Naive thymus-derived CD4-positive, alpha-beta T cell (primary cell): ENCODE results near the gene CARD9. TPM values are rescaled to one million over a fixed set of nuclear protein-coding genes. Genes with fewer than 3 reads are reported as not detected.
"Not testable (repeated sequence)": the region's sequence is repeated elsewhere in the genome, so short reads cannot be mapped to it uniquely, and the experiment has no call there.

ENCODE experiments used
- ATAC-seq: fragments of 150-1000 bp; cut with Tn5 transposase; 2 replicates; pipeline ENCODE4 v1.10.0; 2021; ENCODE audit warnings: mild to moderate bottlenecking, moderate library complexity
- CTCF ChIA-PET: fragments of 350-600 bp; sonication (Branson Sonifier 250); formaldehyde crosslinking; loops from one replicate; lab custom pipeline; 2021; ENCODE audit warnings: antibody characterized with exemption; lab: Charles Lee
- POLR2A ChIA-PET: fragments of 350-600 bp; sonication (Branson Sonifier 250); formaldehyde crosslinking; loops from one replicate; lab custom pipeline; 2021; ENCODE audit warnings: antibody characterized with exemption, inconsistent platforms; lab: Charles Lee
- DNase-seq, 9 donors: peaks; one replicate each; pipeline versions ENCODE4 v3.0.0 to v3.0.0-alpha.2; 2020 to 2022; ENCODE audit warnings: mixed read lengths in 1 of 9
- H3K27ac ChIP-seq: one replicate; pipeline ENCODE4 v1.7.0; 2013; ENCODE audit warnings: mild to moderate bottlenecking, low read depth, low read length, moderate library complexity
- H3K27me3 ChIP-seq, 2 donors: one replicate each; pipeline ENCODE4 v1.7.0; 2013; ENCODE audit warnings: low read length in 2 of 2, mild to moderate bottlenecking in 2 of 2, moderate library complexity in 2 of 2; ENCODE audit not compliant: control insufficient read depth in 2 of 2, insufficient read depth in 2 of 2
- H3K36me3 ChIP-seq, 3 experiments: 1 replicate in 2 of 3; 2 replicates in 1 of 3; pipeline ENCODE4 v1.7.0; 2013; ENCODE audit warnings: low read length in 3 of 3, mild to moderate bottlenecking in 3 of 3, moderate library complexity in 1 of 3; ENCODE audit not compliant: insufficient read depth in 3 of 3, control insufficient read depth in 2 of 3
- H3K4me1 ChIP-seq, 2 donors: one replicate each; pipeline ENCODE4 v1.7.0; 2013; ENCODE audit warnings: low read length in 2 of 2, mild to moderate bottlenecking in 2 of 2, moderate library complexity in 1 of 2; ENCODE audit not compliant: control insufficient read depth in 2 of 2, insufficient read depth in 2 of 2
- H3K4me3 ChIP-seq: 2 replicates; pipeline ENCODE4 v1.7.0; 2013; ENCODE audit warnings: mild to moderate bottlenecking, low read length
- H3K9me3 ChIP-seq, 3 experiments: 1 replicate in 2 of 3; 2 replicates in 1 of 3; pipeline ENCODE4 v1.7.0; 2013; ENCODE audit warnings: low read length in 3 of 3; ENCODE audit not compliant: control insufficient read depth in 2 of 3
- H3K27ac Mint-ChIP-seq, 9 donors: one replicate each; pipeline ENCODE4 v1.8.0; 2020 to 2022; ENCODE audit warnings: mixed read lengths in 9 of 9, mild to moderate bottlenecking in 8 of 9, moderate library complexity in 5 of 9, inconsistent platforms in 2 of 9
- H3K27me3 Mint-ChIP-seq, 5 donors: one replicate each; pipeline ENCODE4 v1.8.0; 2021 to 2022; ENCODE audit warnings: mixed read lengths in 5 of 5, mild to moderate bottlenecking in 1 of 5
- H3K36me3 Mint-ChIP-seq, 5 donors: one replicate each; pipeline ENCODE4 v1.8.0; 2020 to 2022; ENCODE audit warnings: mixed read lengths in 5 of 5, mild to moderate bottlenecking in 3 of 5, inconsistent platforms in 1 of 5
- H3K4me1 Mint-ChIP-seq, 7 donors: one replicate each; pipeline ENCODE4 v1.8.0; 2020 to 2022; ENCODE audit warnings: mixed read lengths in 7 of 7, mild to moderate bottlenecking in 3 of 7, inconsistent platforms in 1 of 7
- H3K4me3 Mint-ChIP-seq, 10 donors: one replicate each; pipeline ENCODE4 v1.8.0; 2020 to 2022; ENCODE audit warnings: mild to moderate bottlenecking in 10 of 10, mixed read lengths in 10 of 10, moderate library complexity in 6 of 10, inconsistent platforms in 2 of 10
- H3K9me3 Mint-ChIP-seq, 11 donors: one replicate each; pipeline ENCODE4 v1.8.0; 2020 to 2022; ENCODE audit warnings: mixed read lengths in 11 of 11, mild to moderate bottlenecking in 4 of 11, inconsistent platforms in 1 of 11, moderate library complexity in 1 of 11
- intact Hi-C, 2 donors: fragments of 100-400 bp; cut with micrococcal nuclease; formaldehyde crosslinking; loops; one replicate each; pipeline ENCODE4 v1.15.1; 2023
- polyA plus RNA-seq, 2 donors: library from polyadenylated mRNA; unstranded; fragments of 300-500 nt; fragmentation: Illumina TruSeq; gene quantifications; one replicate each; pipeline ENCODE4 v1.2.3, GENCODE V29; 2021
- total RNA-seq, 6 experiments: library from RNA in 5 of 6; stranded (reverse) in 5 of 6; gene quantifications; 1 replicate in 5 of 6; 2 replicates in 1 of 6; pipeline ENCODE4 v1.2.3 and lab custom pipeline; 2021 to 2026

Gene CARD9
- total and polyA plus RNA-seq, 7 experiments from 2014 or later, result 0.10 to 19.9 (median 1.1) TPM

DNA sequence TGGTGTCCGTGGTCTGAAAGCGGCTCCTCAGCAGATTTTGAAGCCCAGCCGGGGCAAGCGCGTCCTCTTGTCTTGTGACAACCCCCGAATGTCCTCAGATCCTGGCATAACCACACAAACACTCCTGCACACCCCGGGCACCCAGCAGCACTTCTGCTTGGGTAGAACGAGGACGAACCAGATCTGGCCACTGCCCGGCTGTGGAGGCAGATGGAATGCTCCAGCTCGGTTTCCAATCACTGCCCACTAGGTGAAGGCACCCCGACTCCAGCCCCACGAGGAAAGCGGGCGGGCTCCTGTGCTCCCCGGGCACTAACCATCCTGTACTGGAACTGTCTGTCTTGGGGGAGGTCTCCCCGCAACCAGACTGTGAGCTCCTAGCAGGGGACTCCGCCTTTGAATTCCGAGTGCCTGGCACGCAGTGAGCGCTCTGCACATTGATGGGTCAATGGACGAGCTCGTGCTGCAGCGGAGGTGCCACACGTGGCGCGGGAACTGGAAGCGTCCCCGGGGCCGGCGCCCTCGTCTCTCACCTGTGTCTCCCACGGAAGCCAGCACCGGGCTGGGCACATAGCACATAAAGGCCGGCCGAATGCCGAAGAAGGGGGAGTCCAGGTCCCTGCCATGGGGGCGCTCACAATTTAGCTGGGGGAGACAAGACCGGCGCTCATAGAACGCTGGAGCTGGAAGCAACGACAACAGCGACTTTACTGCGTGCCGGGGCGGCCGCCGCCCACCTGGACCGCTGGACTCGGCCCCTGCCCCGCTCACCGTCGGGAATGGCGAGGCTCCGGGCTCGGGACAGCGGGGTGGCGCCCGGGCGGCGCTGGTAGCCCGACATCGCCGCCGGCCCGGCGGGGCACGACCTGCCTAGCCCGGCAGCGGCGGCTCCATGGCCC, 36.3 kb upstream of the CARD9 start:
- Mint-ChIP-seq H3K27me3 (no peaks in the 10 kb centered on the region), H3K27ac (peak overlapping the region; percentile 78 to 93 (median 90)), H3K4me3 (peak overlapping the region; percentile 83 to 93 (median 89)), H3K9me3 (no peaks in the 10 kb centered on the region), H3K4me1 (peaks cover 42 to 65% (median 54%) of the 10 kb centered on the region in 7 donors), H3K36me3 (peaks cover 4 to 40% (median 11%) of the 10 kb centered on the region in 5 donors)
- ChIA-PET POLR2A (interaction anchor here (0.5 to 2.3 kb wide), 16 partner anchors 9 to 845 kb away, joined by 3 to 14 read pairs (median 4); partner anchors contain the start of genes DNLZ, MAN1B1, NELFB and SNAPC4), CTCF (interaction anchor here (1.1 to 2.4 kb wide), 2 partner anchors 9 to 11 kb away, joined by 3 to 12 read pairs; partner anchors contain the start of gene SNAPC4)
- Histone ChIP-seq H3K9me3 (no peaks in the 10 kb centered on the region), H3K27ac (peak overlapping the region; percentile 82), H3K4me3 (peak overlapping the region; percentile 77), H3K36me3 (peaks cover 4 to 53% (median 12%) of the 10 kb centered on the region in 3 experiments), H3K4me1 (peaks cover 27 to 33% of the 10 kb centered on the region in 2 donors), H3K27me3 (no peaks in the 10 kb centered on the region)
- DNase-seq (peak; percentile 18 to 48 (median 25)), ATAC-seq (peak; percentile 32)
- intact Hi-C loops, result loop anchor here (1.0 to 10.0 kb wide), 11 partner anchors 10 to 832 kb away; partner anchors contain the start of genes INPP5E (in 2 of the 2), SEC16A (in 2 of the 2), SNAPC4 (in 2 of the 2) and DNLZ (in 1 of the 2)

DNA sequence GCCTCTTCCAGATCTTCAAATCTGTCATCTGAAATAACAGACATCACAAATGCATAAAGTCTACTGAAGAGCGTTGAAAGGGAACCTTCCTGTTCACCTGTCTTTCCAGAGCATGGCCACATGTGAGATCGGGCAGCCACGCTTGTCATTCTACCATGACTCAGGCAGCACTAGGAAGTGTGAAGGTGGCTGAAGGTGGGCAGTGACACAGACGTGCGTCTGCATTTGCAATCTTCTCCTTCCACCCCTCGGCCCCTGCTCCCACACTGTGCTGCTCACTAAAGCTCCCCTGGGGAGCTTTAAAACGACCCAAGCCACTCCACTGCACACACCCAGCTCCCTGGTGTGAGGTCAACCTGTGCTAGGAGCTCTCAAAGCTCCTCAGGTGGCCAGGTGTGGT, 34.4 kb upstream of the CARD9 start:
- H3K27me3 Mint-ChIP-seq, result no peaks in the 10 kb centered on the region
- peaks cover 40 to 50% of the 10 kb centered on the region in 2 donors for H3K4me1 ChIP-seq
- ATAC-seq (no peak), DNase-seq (no peak)
- H3K4me3 Mint-ChIP-seq, result peak overlapping the region in 5 of 10 donors; percentile 31 to 59 (median 43)
- ChIA-PET POLR2A (interaction anchor here (0.5 to 2.1 kb wide), 4 partner anchors 13 to 847 kb away, joined by 3 to 8 read pairs (median 4); partner anchors contain the start of gene NELFB), CTCF (no interaction called here)
- H3K27me3 ChIP-seq, result no peaks in the 10 kb centered on the region
- no peak overlapping the region for H3K27ac ChIP-seq
- no peaks in the 10 kb centered on the region for H3K9me3 Mint-ChIP-seq
- H3K4me3 ChIP-seq, result no peak overlapping the region
- H3K36me3 Mint-ChIP-seq, result peaks cover 0 to 40% (median 7%) of the 10 kb centered on the region in 5 donors
- peak overlapping the region in 6 of 9 donors; percentile 31 to 78 (median 69) for H3K27ac Mint-ChIP-seq
- H3K4me1 Mint-ChIP-seq, result peaks cover 50 to 74% (median 57%) of the 10 kb centered on the region in 7 donors
- intact Hi-C loops, result loop anchor here (10.0 kb wide), 2 partner anchors 127 to 137 kb away; partner anchors contain the start of gene NOTCH1 (in 1 of the 2)
- peaks cover 4 to 37% (median 4%) of the 10 kb centered on the region in 3 experiments for H3K36me3 ChIP-seq
- H3K9me3 ChIP-seq, result no peaks in the 10 kb centered on the region

DNA sequence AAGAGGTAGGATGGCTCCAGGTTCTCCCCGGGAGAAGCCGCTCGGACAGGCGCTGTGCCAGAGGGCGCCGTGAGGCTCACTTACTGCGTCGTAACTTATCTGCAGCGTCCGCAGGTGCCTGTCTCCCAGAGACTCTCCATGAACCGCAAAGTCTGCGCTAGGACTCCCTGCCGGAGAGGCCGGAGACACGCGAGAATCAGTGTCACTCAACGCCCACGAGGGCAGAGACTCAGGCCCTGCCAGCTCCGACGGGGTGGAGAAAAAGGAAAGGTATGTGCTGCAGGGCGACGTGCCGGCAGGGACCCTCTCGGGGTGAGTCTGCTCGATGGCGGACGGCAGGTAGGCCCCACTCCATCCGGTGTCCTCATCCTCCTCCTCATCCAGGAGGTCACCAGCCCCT, 33.6 kb upstream of the CARD9 start:
- CTCF ChIA-PET, H3K9me3 Mint-ChIP-seq, H3K9me3 ChIP-seq, H3K27me3 ChIP-seq, DNase-seq, ATAC-seq, H3K4me3 ChIP-seq, H3K27me3 Mint-ChIP-seq, H3K27ac ChIP-seq: not testable (repeated sequence)
- peak overlapping the region in 2 of 9 donors; percentile 21 to 47 for H3K27ac Mint-ChIP-seq
- H3K4me3 Mint-ChIP-seq, result peak overlapping the region in 1 of 10 donors; percentile 64
- peaks cover 48 to 74% (median 59%) of the 10 kb centered on the region in 7 donors for H3K4me1 Mint-ChIP-seq
- H3K4me1 ChIP-seq, result peaks cover 44 to 49% of the 10 kb centered on the region in 2 donors
- POLR2A ChIA-PET, result interaction anchor here (0.7 kb wide), 1 partner anchor 26 kb away, joined by 3 read pairs; no protein-coding TSS in a partner anchor
- H3K36me3 Mint-ChIP-seq, result peaks cover 0 to 45% (median 7%) of the 10 kb centered on the region in 5 donors
- peaks cover 0 to 42% (median 4%) of the 10 kb centered on the region in 3 experiments for H3K36me3 ChIP-seq
- intact Hi-C loops, result loop anchor here (10.0 kb wide), 2 partner anchors 128 to 138 kb away; partner anchors contain the start of gene NOTCH1 (in 1 of the 2)

DNA sequence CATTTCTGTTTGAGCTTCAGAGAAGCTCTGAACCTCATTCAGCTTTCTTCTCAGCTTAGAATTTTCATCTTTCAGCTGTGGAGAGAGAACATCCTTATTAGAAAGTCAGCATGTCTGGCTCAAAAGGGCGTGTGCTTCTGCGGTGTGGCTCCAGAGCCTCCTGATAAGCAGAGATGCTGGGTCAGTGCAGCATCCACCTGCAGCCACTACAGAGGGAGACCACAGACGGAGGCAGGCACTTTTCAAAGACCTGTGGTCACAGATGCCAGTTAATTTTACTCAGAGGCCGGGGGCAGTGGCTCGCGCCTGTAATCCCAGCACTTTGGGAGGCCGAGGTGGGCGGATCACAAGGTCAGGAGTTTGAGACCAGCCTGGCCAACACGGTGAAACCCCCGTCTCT, 32.4 kb upstream of the CARD9 start:
- H3K27ac ChIP-seq, DNase-seq, H3K4me3 ChIP-seq, H3K9me3 Mint-ChIP-seq, H3K27me3 Mint-ChIP-seq, ATAC-seq, CTCF ChIA-PET, H3K27me3 ChIP-seq, H3K9me3 ChIP-seq: not testable (repeated sequence)
- peaks cover 46 to 71% (median 55%) of the 10 kb centered on the region in 7 donors for H3K4me1 Mint-ChIP-seq
- peaks cover 35 to 38% of the 10 kb centered on the region in 2 donors for H3K4me1 ChIP-seq
- H3K36me3 Mint-ChIP-seq, result peaks cover 0 to 45% (median 7%) of the 10 kb centered on the region in 5 donors
- POLR2A ChIA-PET, result interaction anchor here (0.9 kb wide), 1 partner anchor 93 kb away, joined by 3 read pairs; no protein-coding TSS in a partner anchor
- peak overlapping the region in 1 of 10 donors; percentile 37 for H3K4me3 Mint-ChIP-seq
- H3K36me3 ChIP-seq, result peaks cover 0 to 46% (median 4%) of the 10 kb centered on the region in 3 experiments
- intact Hi-C loops, result loop anchor here (10.0 kb wide), 2 partner anchors 129 to 139 kb away; partner anchors contain the start of gene NOTCH1 (in 1 of the 2)
- peak overlapping the region in 1 of 9 donors; percentile 48 for H3K27ac Mint-ChIP-seq

DNA sequence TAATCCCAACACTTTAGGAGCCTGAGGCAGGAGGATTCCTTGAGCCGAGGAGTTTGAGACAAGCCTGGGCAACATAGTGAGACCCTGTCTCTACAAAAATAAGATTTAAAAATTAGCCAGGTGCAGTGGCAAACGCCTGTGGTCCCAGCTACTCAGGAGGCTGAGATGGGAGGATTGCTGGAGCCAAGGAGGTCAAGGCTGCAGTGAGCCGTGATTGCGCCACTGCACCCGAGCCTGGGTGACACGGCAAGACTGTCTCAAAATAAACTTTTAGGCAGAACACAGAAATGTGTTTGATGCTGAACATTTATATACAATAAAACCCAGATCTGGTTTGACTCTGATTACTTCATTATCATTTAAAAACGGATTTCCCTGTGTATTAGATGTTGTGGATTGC, 32.0 kb upstream of the CARD9 start:
- CTCF ChIA-PET, result no interaction called here
- peaks cover 36 to 41% of the 10 kb centered on the region in 2 donors for H3K4me1 ChIP-seq

DNA sequence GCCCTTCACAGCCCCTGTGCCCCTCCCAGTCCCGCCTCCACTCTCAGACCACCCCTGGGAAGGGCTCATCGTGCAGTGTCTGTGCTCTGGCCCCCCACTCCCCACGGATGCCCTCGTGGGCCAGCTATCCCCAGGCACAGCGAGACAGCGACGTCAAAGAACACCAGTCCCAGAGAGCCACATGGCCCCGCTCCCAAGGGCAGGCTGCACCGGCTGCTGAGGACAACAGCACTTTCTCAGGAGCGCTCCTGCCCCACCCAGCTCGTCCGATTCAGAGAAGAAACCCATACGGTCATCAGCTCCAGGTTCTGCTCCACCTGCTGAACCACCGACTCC, 31.3 kb upstream of the CARD9 start:
- Mint-ChIP-seq H3K4me3 (peak overlapping the region in 9 of 10 donors; percentile 57 to 76 (median 62)), H3K4me1 (peaks cover 44 to 70% (median 54%) of the 10 kb centered on the region in 7 donors), H3K9me3 (no peaks in the 10 kb centered on the region), H3K36me3 (peaks cover 0 to 43% (median 7%) of the 10 kb centered on the region in 5 donors), H3K27ac (peak overlapping the region; percentile 73 to 88 (median 81)), H3K27me3 (no peaks in the 10 kb centered on the region)
- intact Hi-C loops, result loop anchor here (5.0 to 10.0 kb wide), 4 partner anchors 130 to 497 kb away; partner anchors contain the start of genes CAMSAP1 (in 1 of the 2) and NOTCH1 (in 1 of the 2)
- Histone ChIP-seq H3K36me3 (peaks cover 0 to 41% (median 4%) of the 10 kb centered on the region in 3 experiments), H3K4me3 (peak overlapping the region; percentile 20), H3K9me3 (no peaks in the 10 kb centered on the region), H3K27ac (peak overlapping the region; percentile 68), H3K27me3 (no peaks in the 10 kb centered on the region), H3K4me1 (peaks cover 38 to 42% of the 10 kb centered on the region in 2 donors)
- DNase-seq (no peak), ATAC-seq (no peak)
- POLR2A ChIA-PET, result no interaction called here
- CTCF ChIA-PET, result no interaction called here

More for the DNA sequence above, 32.0 kb upstream of the CARD9 start:
- Histone ChIP-seq H3K36me3 (peaks cover 0 to 41% (median 4%) of the 10 kb centered on the region in 3 experiments), H3K27me3 (no peaks in the 10 kb centered on the region), H3K9me3 (no peaks in the 10 kb centered on the region), H3K27ac (peak overlapping the region; percentile 19), H3K4me3 (no peak overlapping the region)
- H3K36me3 Mint-ChIP-seq, result peaks cover 0 to 45% (median 7%) of the 10 kb centered on the region in 5 donors
- DNase-seq (no peak), ATAC-seq (no peak)
- H3K4me3 Mint-ChIP-seq, result peak overlapping the region in 2 of 10 donors; percentile 37 to 59
- POLR2A ChIA-PET, result interaction anchor here (0.9 kb wide), 1 partner anchor 93 kb away, joined by 3 read pairs; no protein-coding TSS in a partner anchor
- peak overlapping the region in 3 of 9 donors; percentile 48 to 81 (median 78) for H3K27ac Mint-ChIP-seq
- intact Hi-C loops, result loop anchor here (10.0 kb wide), 2 partner anchors 129 to 139 kb away; partner anchors contain the start of gene NOTCH1 (in 1 of the 2)
- peaks cover 46 to 73% (median 55%) of the 10 kb centered on the region in 7 donors for H3K4me1 Mint-ChIP-seq
- H3K27me3 Mint-ChIP-seq, result no peaks in the 10 kb centered on the region
- no peaks in the 10 kb centered on the region for H3K9me3 Mint-ChIP-seq
